Caco-2 (cell line): ENCODE results near the gene DNAJC17. TPM values are rescaled to one million over a fixed set of nuclear protein-coding genes. Genes with fewer than 3 reads are reported as not detected.

Experiments
- BruUV-seq: library from RNA; stranded (reverse); fragments of 400-500 nt; replicated peaks from 2 replicates; lab custom pipeline; 2021; lab: Mats Ljungman, UMichigan
- CTCF ChIA-PET: fragments of 300-600 bp; sonication (Branson Sonifier 250); formaldehyde crosslinking; loops from one replicate; lab custom pipeline; 2022; ENCODE audit warnings: antibody characterized with exemption; lab: Charles Lee
- POLR2A ChIA-PET: fragments of 300-600 bp; sonication (Branson Sonifier 250); formaldehyde crosslinking; loops from one replicate; lab custom pipeline; 2022; ENCODE audit warnings: antibody characterized with exemption; lab: Charles Lee
- DNase-seq, 2 experiments: peaks; one replicate each; pipeline versions ENCODE4 v3.0.0 to v3.0.0-alpha.2; 2020 to 2022
- H3K27me3 ChIP-seq: replicated peaks from 2 replicates; pipeline ENCODE4 v1.6.0; 2011; ENCODE audit warnings: low read length; ENCODE audit not compliant: control insufficient read depth, insufficient read depth
- H3K36me3 ChIP-seq: 2 replicates; pipeline ENCODE4 v1.5.1; 2011; ENCODE audit warnings: low read length; ENCODE audit not compliant: control insufficient read depth, insufficient read depth
- H3K4me1 ChIP-seq: fragments of 250-450 bp; sonication (Bioruptor Pico); 2 replicates; pipeline ENCODE4 v1.5.1; 2020; ENCODE audit warnings: mild to moderate bottlenecking
- H3K4me3 ChIP-seq: 2 replicates; pipeline ENCODE4 v1.5.1; 2011; ENCODE audit warnings: low read depth, mild to moderate bottlenecking, control low read depth, low read length
- H3K9me3 ChIP-seq: fragments of 250-450 bp; sonication (Bioruptor Pico); 2 replicates; pipeline ENCODE4 v1.5.1; 2020; ENCODE audit warnings: mild to moderate bottlenecking, moderate library complexity
- H3K27ac Mint-ChIP-seq: one replicate; pipeline ENCODE4 v1.8.0; 2022; ENCODE audit warnings: mixed read lengths; ENCODE audit not compliant: unreplicated experiment
- H3K27me3 Mint-ChIP-seq: one replicate; pipeline ENCODE4 v1.8.0; 2022; ENCODE audit warnings: mixed read lengths; ENCODE audit not compliant: insufficient read depth, unreplicated experiment
- H3K36me3 Mint-ChIP-seq: one replicate; pipeline ENCODE4 v1.8.0; 2022; ENCODE audit warnings: mild to moderate bottlenecking, mixed read lengths; ENCODE audit not compliant: insufficient read depth, unreplicated experiment
- H3K4me1 Mint-ChIP-seq: one replicate; pipeline ENCODE4 v1.8.0; 2022; ENCODE audit warnings: low read depth, mixed read lengths; ENCODE audit not compliant: unreplicated experiment
- H3K4me3 Mint-ChIP-seq: one replicate; pipeline ENCODE4 v1.8.0; 2022; ENCODE audit warnings: mild to moderate bottlenecking, moderate library complexity, mixed read lengths; ENCODE audit not compliant: unreplicated experiment
- H3K9me3 Mint-ChIP-seq: one replicate; pipeline ENCODE4 v1.8.0; 2022; ENCODE audit warnings: mixed read lengths; ENCODE audit not compliant: unreplicated experiment
- CTCF ChIP-seq, 2 experiments: fragments of 200-600 bp in 1 of 2; IDR thresholded peaks; 1 replicate in 1 of 2; 2 replicates in 1 of 2; pipeline versions ENCODE4 v1.5.1 to v1.8.0; 2011 to 2022; ENCODE audit warnings: antibody characterized with exemption in 1 of 2, control low read depth in 1 of 2, inconsistent platforms in 1 of 2, low read depth in 1 of 2, low read length in 1 of 2, mild to moderate bottlenecking in 1 of 2, moderate library complexity in 1 of 2; ENCODE audit not compliant: insufficient read depth in 1 of 2, severe bottlenecking in 1 of 2, unreplicated experiment in 1 of 2
- intact Hi-C: fragments of 100-400 bp; cut with micrococcal nuclease; formaldehyde crosslinking; loops from one replicate; pipeline ENCODE4 v1.10.0; 2022; ENCODE audit not compliant: unreplicated experiment
- total RNA-seq: library from RNA; stranded (reverse); gene quantifications from 2 replicates; pipeline ENCODE4 v1.2.3, GENCODE V29; 2022

The DNAJC17 gene
- total RNA-seq, 1 experiment from 2014 or later: 30.1 TPM

GRCh38 chr15:40768521-40769273 lies 38.6 kb downstream of the DNAJC17 start:
- Mint-ChIP-seq H3K9me3 (no peaks in the 10 kb centered on the region), H3K4me1 (peaks cover 11% of the 10 kb centered on the region), H3K4me3 (no peak overlapping the region), H3K27me3 (no peaks in the 10 kb centered on the region), H3K36me3 (peaks cover 47% of the 10 kb centered on the region), H3K27ac (no peak overlapping the region)
- intact Hi-C loops: loop anchor here (10.0 kb wide), 1 partner anchor 204 kb away; the partner anchor contains the start of genes CCDC32 and RPUSD2
- no TSS peak for BruUV-seq
- no peak overlapping the region for H3K4me3 ChIP-seq
- DNase-seq: no peak
- H3K36me3 ChIP-seq: peaks cover 1% of the 10 kb centered on the region; the same call in 1 of the 2 replicates
- TF ChIP-seq CTCF (IDR thresholded peaks at IDR 0.05; ENCODE audit: insufficient read depth in 1 of 2, low read depth in 1 of 2, low read length in 1 of 2, severe bottlenecking in 1 of 2, unreplicated experiment in 1 of 2): no peak
- no peaks in the 10 kb centered on the region for H3K27me3 ChIP-seq
- no peaks in the 10 kb centered on the region for H3K4me1 ChIP-seq
- H3K9me3 ChIP-seq: no peaks in the 10 kb centered on the region
- POLR2A ChIA-PET: no interaction called here
- CTCF ChIA-PET: no interaction called here

DNA sequence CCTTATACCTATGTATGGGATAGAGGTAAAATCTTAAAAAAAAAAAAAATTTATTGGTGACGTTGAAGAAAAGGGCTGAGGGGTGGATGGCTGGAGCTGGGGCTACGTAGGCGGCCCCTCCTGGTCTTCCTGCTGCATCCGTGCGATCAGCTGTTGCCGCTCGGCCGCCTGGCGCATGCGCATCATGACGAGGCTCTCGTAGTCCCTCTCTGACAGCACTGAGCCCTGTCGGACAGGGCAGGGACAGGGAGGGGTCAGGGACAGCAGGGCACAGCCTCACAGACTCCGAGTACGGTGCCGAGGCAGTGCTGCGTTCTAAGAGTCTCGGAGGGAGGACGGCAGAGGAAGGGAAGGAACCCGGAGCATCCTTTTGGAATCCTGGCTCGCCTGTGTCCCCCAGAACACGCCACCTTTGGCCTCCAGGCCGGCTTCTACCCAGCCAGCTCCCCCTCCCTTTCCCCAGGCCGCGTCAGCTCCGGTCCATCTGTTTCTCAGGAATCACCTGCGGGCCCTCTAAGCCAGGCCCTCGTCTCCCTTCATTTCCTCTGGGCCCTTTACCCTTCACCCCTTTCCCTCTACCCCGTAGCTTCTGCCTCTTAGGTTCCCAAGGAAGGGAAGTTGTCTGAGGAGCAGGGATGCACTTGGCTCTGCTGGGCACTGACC lies 39.3 kb downstream of the DNAJC17 start:
- H3K9me3 Mint-ChIP-seq: no peaks in the 10 kb centered on the region
- no peaks in the 10 kb centered on the region for H3K27me3 Mint-ChIP-seq
- H3K36me3 ChIP-seq: peaks cover 1% of the 10 kb centered on the region; the same call in 1 of the 2 replicates
- no TSS peak for BruUV-seq
- no peaks in the 10 kb centered on the region for H3K4me1 ChIP-seq
- CTCF ChIA-PET: no interaction called here
- DNase-seq: no peak
- POLR2A ChIA-PET: no interaction called here
- no peaks in the 10 kb centered on the region for H3K27me3 ChIP-seq
- no peak for TF ChIP-seq CTCF (IDR thresholded peaks at IDR 0.05; ENCODE audit: insufficient read depth in 1 of 2, low read depth in 1 of 2, low read length in 1 of 2, severe bottlenecking in 1 of 2, unreplicated experiment in 1 of 2)
- intact Hi-C loops: loop anchor here (10.0 kb wide), 1 partner anchor 203 kb away; the partner anchor contains the start of genes CCDC32 and RPUSD2
- peaks cover 11% of the 10 kb centered on the region for H3K4me1 Mint-ChIP-seq
- H3K36me3 Mint-ChIP-seq: peaks cover 47% of the 10 kb centered on the region
- H3K4me3 ChIP-seq: no peak overlapping the region
- H3K9me3 ChIP-seq: no peaks in the 10 kb centered on the region
- no peak overlapping the region for H3K4me3 Mint-ChIP-seq
- no peak overlapping the region for H3K27ac Mint-ChIP-seq
